ENCODE measurements around the gene HOXA10.

The HOXA10 gene

DNA sequence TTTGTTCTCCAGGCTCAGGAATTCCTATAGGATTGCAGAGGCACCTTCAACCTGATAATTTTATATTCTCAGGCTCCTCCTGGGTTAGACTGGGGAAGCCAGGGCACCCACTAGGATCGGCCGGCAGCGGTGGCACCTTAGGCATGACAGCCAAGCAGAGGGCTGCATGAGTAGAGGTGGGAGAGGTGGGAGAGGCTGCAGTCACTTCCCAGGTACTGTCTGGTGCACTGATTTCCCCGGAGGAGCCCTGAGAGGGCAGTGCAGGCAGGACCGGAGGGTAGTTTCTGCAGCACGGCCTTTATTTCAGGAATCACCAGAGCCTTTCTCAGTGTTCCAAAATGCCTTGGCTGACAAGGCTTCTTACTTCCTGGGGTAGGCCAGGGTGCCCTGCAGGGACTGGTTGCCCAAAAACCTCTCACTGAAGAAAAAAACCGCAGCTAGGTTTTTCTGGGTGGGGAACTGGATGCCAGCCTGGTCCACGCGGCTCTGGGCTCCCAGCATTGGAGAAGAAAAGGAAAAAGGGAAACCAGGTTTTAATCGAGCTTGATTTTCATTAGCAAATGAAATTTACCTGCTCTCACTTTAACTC lies 29.3 kb upstream of the HOXA10 start:
- TF ChIP-seq REST (IDR thresholded peaks at IDR 0.05; ENCODE audit: insufficient read depth in 1 of 2, low read depth in 2 of 2, low read length in 2 of 2) (no peak), POLR2AphosphoS5 (IDR thresholded peaks at IDR 0.05; ENCODE audit: low read depth, low read length) (no peak), SIN3A (IDR thresholded peaks at IDR 0.05; ENCODE audit: borderline replicate concordance, insufficient read depth, low read length) (no peak), FOXP2 (optimal IDR thresholded peaks at IDR 0.05; ENCODE audit: borderline replicate concordance, extremely low read depth, extremely low read length, insufficient read depth) (no peak), TAF1 (IDR thresholded peaks at IDR 0.05; ENCODE audit: borderline replicate concordance, insufficient read depth, low read length) (no peak)

GRCh38 chr7:27202862-27203134 lies 28.7 kb upstream of the HOXA10 start:
- no peak for TF ChIP-seq REST (IDR thresholded peaks at IDR 0.05; ENCODE audit: insufficient read depth in 1 of 2, low read depth in 2 of 2, low read length in 2 of 2)
- TF ChIP-seq SIN3A (IDR thresholded peaks at IDR 0.05; ENCODE audit: borderline replicate concordance, insufficient read depth, low read length): no peak
- no peak for TF ChIP-seq POLR2AphosphoS5 (IDR thresholded peaks at IDR 0.05; ENCODE audit: low read depth, low read length)
- no peak for TF ChIP-seq FOXP2 (optimal IDR thresholded peaks at IDR 0.05; ENCODE audit: borderline replicate concordance, extremely low read depth, extremely low read length, insufficient read depth)
- no peak for TF ChIP-seq TAF1 (IDR thresholded peaks at IDR 0.05; ENCODE audit: borderline replicate concordance, insufficient read depth, low read length)

DNA sequence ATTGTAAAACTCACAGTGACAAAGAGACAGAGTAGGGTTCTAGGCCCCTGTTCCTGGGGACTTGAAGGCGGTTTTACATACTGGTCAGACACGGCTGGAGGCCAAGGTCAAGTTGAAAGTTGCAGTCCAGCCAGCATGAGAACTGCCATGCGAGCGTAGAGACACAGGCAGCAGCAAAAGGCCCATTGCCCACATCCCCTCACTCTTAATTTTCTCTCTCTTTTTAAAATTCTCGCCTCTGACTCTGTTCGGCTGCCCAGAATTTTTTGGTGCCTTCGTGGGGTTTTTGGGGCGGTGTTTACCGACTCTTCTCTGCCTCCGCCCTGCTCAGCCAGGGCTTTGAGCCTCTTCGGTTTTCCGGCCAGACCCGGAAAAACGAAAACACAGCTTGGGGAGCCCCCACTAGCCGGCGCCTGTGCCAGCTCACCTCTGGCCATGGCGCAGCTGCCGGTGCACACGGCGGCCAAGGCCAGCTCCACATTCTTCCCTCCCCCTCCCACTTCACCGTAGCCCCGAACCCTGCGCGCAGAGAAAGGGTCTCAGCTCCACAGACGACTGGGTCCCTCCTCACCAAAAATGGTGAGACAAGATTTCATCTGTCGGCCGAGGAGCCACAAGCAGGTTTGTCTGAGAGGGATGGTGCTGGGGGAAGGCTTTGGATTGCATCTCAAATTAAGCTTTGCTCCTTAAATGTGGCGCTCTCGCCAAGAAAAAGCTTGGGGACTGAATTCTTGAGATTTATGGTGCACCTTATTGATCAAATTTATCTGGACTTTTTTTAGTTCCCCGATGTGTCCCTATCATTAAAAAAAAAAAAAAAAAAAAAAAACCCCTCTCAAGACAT lies 28.1 kb upstream of the HOXA10 start:
- TF ChIP-seq POLR2AphosphoS5 (IDR thresholded peaks at IDR 0.05; ENCODE audit: low read depth, low read length) (no peak), SIN3A (IDR thresholded peaks at IDR 0.05; ENCODE audit: borderline replicate concordance, insufficient read depth, low read length) (no peak), REST (IDR thresholded peaks at IDR 0.05; ENCODE audit: insufficient read depth in 1 of 2, low read depth in 2 of 2, low read length in 2 of 2) (no peak), TAF1 (IDR thresholded peaks at IDR 0.05; ENCODE audit: borderline replicate concordance, insufficient read depth, low read length) (no peak)

- no peak for TF ChIP-seq POLR2AphosphoS5 (IDR thresholded peaks at IDR 0.05; ENCODE audit: low read depth, low read length)
- TF ChIP-seq TAF1 (IDR thresholded peaks at IDR 0.05; ENCODE audit: borderline replicate concordance, insufficient read depth, low read length): no peak
- TF ChIP-seq SIN3A (IDR thresholded peaks at IDR 0.05; ENCODE audit: borderline replicate concordance, insufficient read depth, low read length): no peak
- TF ChIP-seq REST (IDR thresholded peaks at IDR 0.05; ENCODE audit: insufficient read depth in 1 of 2, low read depth in 2 of 2, low read length in 2 of 2): no peak
- TF ChIP-seq FOXP2 (optimal IDR thresholded peaks at IDR 0.05; ENCODE audit: borderline replicate concordance, extremely low read depth, extremely low read length, insufficient read depth): no peak
Observed at GRCh38 chr7:27201580-27202017, 27.5 kb upstream of the HOXA10 start.
